ENCODE results near the gene TNNT2.

DNA sequence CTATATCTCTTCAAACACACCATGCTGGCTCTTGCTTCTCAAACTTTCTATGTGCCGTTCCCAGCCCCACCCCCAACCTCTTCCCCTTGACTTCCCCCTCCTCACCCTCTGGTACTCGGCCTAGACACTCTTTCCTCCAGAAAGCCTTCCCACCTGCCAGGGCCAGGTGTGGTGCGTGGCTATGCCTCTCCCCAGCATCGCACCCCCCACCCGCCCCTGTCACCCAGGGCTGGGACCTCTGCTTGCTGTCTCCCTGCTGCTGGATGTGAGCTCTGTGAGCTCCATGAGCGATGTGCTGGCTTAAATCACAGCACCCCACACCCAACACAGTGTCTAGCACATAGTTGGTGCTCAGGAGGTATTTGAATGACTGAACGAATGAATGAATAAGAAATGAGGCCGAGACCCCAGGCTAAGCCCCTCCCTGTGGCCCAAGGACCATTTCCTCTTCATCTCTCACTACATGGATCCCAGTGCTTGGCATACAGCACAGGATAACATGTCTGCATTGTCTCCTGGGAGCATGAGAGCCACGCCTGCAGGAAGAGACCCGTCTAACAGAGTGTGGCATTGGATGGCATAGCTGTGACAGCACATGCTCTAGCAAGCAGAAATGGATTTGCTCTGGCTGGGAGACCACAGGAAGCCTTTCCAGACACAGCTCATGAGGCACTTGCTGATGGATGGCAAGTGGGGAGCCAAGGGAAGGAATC is 19.7 kb downstream of the TNNT2 start:
- TF ChIP-seq YY1 (IDR thresholded peaks at IDR 0.05) (no peak), CTCF (IDR thresholded peaks at IDR 0.05; ENCODE audit: low read depth, low read length, missing input control) (no peak)
